GM23338 (cell line): ENCODE data around the gene NIPBL.

ENCODE experiments used
- CREB1 ChIP-seq: fragments of 250-450 bp; sonication (Bioruptor Pico); IDR thresholded peaks from 2 replicates; pipeline ENCODE4 v1.5.0; 2020; ENCODE audit warnings: low read depth, mild to moderate bottlenecking, moderate library complexity
- ETS1 ChIP-seq: IDR thresholded peaks from 2 replicates; pipeline ENCODE4 v1.6.1; 2016; ENCODE audit warnings: antibody characterized with exemption
- EZH2 ChIP-seq: fragments of 200-600 bp; sonication (generic); IDR thresholded peaks from one replicate; pipeline ENCODE4 v1.8.0; 2017; ENCODE audit warnings: antibody characterized with exemption, mild to moderate bottlenecking, low read depth; ENCODE audit not compliant: unreplicated experiment
- EZH2phosphoT487 ChIP-seq: fragments of 200-600 bp; sonication (generic); IDR thresholded peaks from one replicate; pipeline ENCODE4 v1.8.1; 2018; ENCODE audit warnings: antibody characterized with exemption; ENCODE audit not compliant: unreplicated experiment
- JUNB ChIP-seq: IDR thresholded peaks from one replicate; pipeline ENCODE4 v1.6.1; 2016; ENCODE audit warnings: antibody characterized with exemption; ENCODE audit not compliant: unreplicated experiment
- POLR2AphosphoS5 ChIP-seq: IDR thresholded peaks from 2 replicates; pipeline ENCODE4 v1.6.1; 2016; ENCODE audit warnings: antibody characterized with exemption, low read depth
- STAT1 ChIP-seq: IDR thresholded peaks from one replicate; pipeline ENCODE4 v1.6.1; 2016; ENCODE audit warnings: antibody characterized with exemption; ENCODE audit not compliant: unreplicated experiment
- ZNF114 ChIP-seq: fragments of 250-450 bp; sonication (Bioruptor Pico); IDR thresholded peaks from 2 replicates; pipeline ENCODE4 v1.5.0; 2020; ENCODE audit warnings: mild to moderate bottlenecking, moderate library complexity
- TF ChIP-seq, protein P1 (sequence below), 2 experiments: fragments of 200-600 bp in 1 of 2; sonication (generic) in 1 of 2; conservative IDR thresholded peaks; 2 replicates each; pipeline versions ENCODE4 v1.5.1 to v1.6.1; 2016 to 2017; ENCODE audit warnings: antibody characterized with exemption in 2 of 2, low read depth in 2 of 2, mild to moderate bottlenecking in 2 of 2, moderate library complexity in 1 of 2
- TF ChIP-seq, protein P2 (sequence below): fragments of 250-450 bp; sonication (Bioruptor Pico); IDR thresholded peaks from 2 replicates; pipeline ENCODE4 v1.5.0; 2020; ENCODE audit warnings: mild to moderate bottlenecking, moderate library complexity
- TF ChIP-seq, protein P3 (sequence below): IDR thresholded peaks from one replicate; pipeline ENCODE4 v1.6.1; 2018; ENCODE audit warnings: antibody characterized with exemption; ENCODE audit not compliant: unreplicated experiment

DNA sequence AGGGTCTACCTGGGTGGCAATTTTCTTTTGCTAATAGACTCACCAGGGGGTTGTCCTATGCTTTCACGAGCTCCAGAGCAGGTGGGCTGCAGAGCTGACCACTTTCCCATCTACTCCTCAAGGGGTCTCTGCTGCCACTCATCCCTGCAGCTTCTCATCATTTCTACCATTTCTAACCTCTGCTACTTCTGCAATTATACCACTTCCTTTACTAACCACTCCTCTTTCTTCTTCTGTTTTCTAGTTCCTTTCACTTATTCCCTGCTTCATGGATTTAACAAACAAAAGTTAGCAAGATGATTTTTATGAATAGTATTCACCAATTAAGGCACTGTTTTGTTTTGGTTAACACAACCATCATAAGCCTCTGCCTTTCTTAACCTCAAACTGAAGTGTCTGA is 34.5 kb upstream of the NIPBL start:
- TF ChIP-seq, protein P1, sequence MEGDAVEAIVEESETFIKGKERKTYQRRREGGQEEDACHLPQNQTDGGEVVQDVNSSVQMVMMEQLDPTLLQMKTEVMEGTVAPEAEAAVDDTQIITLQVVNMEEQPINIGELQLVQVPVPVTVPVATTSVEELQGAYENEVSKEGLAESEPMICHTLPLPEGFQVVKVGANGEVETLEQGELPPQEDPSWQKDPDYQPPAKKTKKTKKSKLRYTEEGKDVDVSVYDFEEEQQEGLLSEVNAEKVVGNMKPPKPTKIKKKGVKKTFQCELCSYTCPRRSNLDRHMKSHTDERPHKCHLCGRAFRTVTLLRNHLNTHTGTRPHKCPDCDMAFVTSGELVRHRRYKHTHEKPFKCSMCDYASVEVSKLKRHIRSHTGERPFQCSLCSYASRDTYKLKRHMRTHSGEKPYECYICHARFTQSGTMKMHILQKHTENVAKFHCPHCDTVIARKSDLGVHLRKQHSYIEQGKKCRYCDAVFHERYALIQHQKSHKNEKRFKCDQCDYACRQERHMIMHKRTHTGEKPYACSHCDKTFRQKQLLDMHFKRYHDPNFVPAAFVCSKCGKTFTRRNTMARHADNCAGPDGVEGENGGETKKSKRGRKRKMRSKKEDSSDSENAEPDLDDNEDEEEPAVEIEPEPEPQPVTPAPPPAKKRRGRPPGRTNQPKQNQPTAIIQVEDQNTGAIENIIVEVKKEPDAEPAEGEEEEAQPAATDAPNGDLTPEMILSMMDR (conservative IDR thresholded peaks at IDR 0.05; ENCODE audit: low read depth in 2 of 2), result 0 out of 4 replicates have a peak, but pooled peaks of 1 of the 2 experiments have one; percentile 18
- TF ChIP-seq POLR2AphosphoS5 (no peak), EZH2phosphoT487 (no peak), STAT1 (no peak), ZNF114 (CRISPR knock-in tag) (no peak), JUNB (no peak), CREB1 (CRISPR knock-in tag) (no peak), EZH2 (no peak), ETS1 (no peak)
- TF ChIP-seq, protein P2, sequence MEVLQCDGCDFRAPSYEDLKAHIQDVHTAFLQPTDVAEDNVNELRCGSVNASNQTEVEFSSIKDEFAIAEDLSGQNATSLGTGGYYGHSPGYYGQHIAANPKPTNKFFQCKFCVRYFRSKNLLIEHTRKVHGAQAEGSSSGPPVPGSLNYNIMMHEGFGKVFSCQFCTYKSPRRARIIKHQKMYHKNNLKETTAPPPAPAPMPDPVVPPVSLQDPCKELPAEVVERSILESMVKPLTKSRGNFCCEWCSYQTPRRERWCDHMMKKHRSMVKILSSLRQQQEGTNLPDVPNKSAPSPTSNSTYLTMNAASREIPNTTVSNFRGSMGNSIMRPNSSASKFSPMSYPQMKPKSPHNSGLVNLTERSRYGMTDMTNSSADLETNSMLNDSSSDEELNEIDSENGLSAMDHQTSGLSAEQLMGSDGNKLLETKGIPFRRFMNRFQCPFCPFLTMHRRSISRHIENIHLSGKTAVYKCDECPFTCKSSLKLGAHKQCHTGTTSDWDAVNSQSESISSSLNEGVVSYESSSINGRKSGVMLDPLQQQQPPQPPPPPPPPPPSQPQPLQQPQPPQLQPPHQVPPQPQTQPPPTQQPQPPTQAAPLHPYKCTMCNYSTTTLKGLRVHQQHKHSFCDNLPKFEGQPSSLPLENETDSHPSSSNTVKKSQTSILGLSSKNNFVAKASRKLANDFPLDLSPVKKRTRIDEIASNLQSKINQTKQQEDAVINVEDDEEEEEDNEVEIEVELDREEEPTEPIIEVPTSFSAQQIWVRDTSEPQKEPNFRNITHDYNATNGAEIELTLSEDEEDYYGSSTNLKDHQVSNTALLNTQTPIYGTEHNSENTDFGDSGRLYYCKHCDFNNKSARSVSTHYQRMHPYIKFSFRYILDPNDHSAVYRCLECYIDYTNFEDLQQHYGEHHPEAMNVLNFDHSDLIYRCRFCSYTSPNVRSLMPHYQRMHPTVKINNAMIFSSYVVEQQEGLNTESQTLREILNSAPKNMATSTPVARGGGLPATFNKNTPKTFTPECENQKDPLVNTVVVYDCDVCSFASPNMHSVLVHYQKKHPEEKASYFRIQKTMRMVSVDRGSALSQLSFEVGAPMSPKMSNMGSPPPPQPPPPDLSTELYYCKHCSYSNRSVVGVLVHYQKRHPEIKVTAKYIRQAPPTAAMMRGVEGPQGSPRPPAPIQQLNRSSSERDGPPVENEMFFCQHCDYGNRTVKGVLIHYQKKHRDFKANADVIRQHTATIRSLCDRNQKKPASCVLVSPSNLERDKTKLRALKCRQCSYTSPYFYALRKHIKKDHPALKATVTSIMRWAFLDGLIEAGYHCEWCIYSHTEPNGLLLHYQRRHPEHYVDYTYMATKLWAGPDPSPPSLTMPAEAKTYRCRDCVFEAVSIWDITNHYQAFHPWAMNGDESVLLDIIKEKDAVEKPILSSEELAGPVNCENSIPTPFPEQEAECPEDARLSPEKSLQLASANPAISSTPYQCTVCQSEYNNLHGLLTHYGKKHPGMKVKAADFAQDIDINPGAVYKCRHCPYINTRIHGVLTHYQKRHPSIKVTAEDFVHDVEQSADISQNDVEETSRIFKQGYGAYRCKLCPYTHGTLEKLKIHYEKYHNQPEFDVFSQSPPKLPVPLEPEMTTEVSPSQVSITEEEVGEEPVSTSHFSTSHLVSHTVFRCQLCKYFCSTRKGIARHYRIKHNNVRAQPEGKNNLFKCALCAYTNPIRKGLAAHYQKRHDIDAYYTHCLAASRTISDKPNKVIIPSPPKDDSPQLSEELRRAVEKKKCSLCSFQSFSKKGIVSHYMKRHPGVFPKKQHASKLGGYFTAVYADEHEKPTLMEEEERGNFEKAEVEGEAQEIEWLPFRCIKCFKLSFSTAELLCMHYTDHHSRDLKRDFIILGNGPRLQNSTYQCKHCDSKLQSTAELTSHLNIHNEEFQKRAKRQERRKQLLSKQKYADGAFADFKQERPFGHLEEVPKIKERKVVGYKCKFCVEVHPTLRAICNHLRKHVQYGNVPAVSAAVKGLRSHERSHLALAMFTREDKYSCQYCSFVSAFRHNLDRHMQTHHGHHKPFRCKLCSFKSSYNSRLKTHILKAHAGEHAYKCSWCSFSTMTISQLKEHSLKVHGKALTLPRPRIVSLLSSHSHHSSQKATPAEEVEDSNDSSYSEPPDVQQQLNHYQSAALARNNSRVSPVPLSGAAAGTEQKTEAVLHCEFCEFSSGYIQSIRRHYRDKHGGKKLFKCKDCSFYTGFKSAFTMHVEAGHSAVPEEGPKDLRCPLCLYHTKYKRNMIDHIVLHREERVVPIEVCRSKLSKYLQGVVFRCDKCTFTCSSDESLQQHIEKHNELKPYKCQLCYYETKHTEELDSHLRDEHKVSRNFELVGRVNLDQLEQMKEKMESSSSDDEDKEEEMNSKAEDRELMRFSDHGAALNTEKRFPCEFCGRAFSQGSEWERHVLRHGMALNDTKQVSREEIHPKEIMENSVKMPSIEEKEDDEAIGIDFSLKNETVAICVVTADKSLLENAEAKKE (CRISPR knock-in tag), result no peak
- TF ChIP-seq, protein P3, sequence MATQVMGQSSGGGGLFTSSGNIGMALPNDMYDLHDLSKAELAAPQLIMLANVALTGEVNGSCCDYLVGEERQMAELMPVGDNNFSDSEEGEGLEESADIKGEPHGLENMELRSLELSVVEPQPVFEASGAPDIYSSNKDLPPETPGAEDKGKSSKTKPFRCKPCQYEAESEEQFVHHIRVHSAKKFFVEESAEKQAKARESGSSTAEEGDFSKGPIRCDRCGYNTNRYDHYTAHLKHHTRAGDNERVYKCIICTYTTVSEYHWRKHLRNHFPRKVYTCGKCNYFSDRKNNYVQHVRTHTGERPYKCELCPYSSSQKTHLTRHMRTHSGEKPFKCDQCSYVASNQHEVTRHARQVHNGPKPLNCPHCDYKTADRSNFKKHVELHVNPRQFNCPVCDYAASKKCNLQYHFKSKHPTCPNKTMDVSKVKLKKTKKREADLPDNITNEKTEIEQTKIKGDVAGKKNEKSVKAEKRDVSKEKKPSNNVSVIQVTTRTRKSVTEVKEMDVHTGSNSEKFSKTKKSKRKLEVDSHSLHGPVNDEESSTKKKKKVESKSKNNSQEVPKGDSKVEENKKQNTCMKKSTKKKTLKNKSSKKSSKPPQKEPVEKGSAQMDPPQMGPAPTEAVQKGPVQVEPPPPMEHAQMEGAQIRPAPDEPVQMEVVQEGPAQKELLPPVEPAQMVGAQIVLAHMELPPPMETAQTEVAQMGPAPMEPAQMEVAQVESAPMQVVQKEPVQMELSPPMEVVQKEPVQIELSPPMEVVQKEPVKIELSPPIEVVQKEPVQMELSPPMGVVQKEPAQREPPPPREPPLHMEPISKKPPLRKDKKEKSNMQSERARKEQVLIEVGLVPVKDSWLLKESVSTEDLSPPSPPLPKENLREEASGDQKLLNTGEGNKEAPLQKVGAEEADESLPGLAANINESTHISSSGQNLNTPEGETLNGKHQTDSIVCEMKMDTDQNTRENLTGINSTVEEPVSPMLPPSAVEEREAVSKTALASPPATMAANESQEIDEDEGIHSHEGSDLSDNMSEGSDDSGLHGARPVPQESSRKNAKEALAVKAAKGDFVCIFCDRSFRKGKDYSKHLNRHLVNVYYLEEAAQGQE, result no peak
